Colonic mucosa (tissue), 4 donors: Measurements from ENCODE around the gene NTM. TPM values are rescaled to one million over a fixed set of nuclear protein-coding genes. Genes with fewer than 3 reads are reported as not detected.

Experiments
- DNase-seq: peaks from one replicate; pipeline ENCODE4 v3.0.0-alpha.2; 2020
- H3K27ac ChIP-seq: fragments of 200-600 bp; one replicate; pipeline ENCODE4 v1.8.0; 2021
- H3K27me3 ChIP-seq: fragments of 200-600 bp; one replicate; pipeline ENCODE4 v1.8.0; 2021
- H3K36me3 ChIP-seq: fragments of 200-600 bp; one replicate; pipeline ENCODE4 v1.8.0; 2021
- H3K4me1 ChIP-seq: fragments of 200-600 bp; one replicate; pipeline ENCODE4 v1.8.0; 2021; ENCODE audit warnings: mild to moderate bottlenecking
- H3K4me3 ChIP-seq: fragments of 200-600 bp; one replicate; pipeline ENCODE4 v1.8.0; 2021
- H3K9ac ChIP-seq, 2 donors: one replicate each; pipeline ENCODE4 v1.7.0; 2013; ENCODE audit warnings: control low read depth in 2 of 2, low read depth in 2 of 2, low read length in 2 of 2
- H3K9me3 ChIP-seq: fragments of 200-600 bp; one replicate; pipeline ENCODE4 v1.8.0; 2021
- CTCF ChIP-seq: fragments of 200-600 bp; IDR thresholded peaks from one replicate; pipeline ENCODE4 v1.8.0; 2022; ENCODE audit warnings: antibody characterized with exemption, mild to moderate bottlenecking
- intact Hi-C: fragments of 100-400 bp; cut with DNase I; formaldehyde crosslinking; loops from one replicate; pipeline ENCODE4 v1.14.1; 2022
- total RNA-seq, 2 donors: library from RNA; stranded (reverse); fragmentation: NEBNext Ultra II Directional in 1 of 2; extraction: Animal tissue kit (Norgen Biotek cat#: 25700) in 1 of 2; gene quantifications; one replicate each; pipeline ENCODE4 v1.2.1, GENCODE V29; 2021
- donor health status: healthy.
- donor health status: DM: no; HTN: no; CAD: no.
- donor health status: DM: no; HTN: no; CAD: no.

Gene NTM
- total RNA-seq, 2 donors from 2014 or later = 1.6 to 2.8 TPM

GRCh38 chr11:131682373-131683015 is 312.1 kb downstream of the NTM start:
- H3K9me3 ChIP-seq = no peaks in the 10 kb centered on the region
- no peak overlapping the region for H3K4me3 ChIP-seq
- DNase-seq = no peak
- H3K36me3 ChIP-seq = no peaks in the 10 kb centered on the region
- no peak overlapping the region for H3K9ac ChIP-seq
- no peak overlapping the region for H3K27ac ChIP-seq
- TF ChIP-seq CTCF = no peak
- no peaks in the 10 kb centered on the region for H3K4me1 ChIP-seq
- intact Hi-C loops = no loop called here
- no peaks in the 10 kb centered on the region for H3K27me3 ChIP-seq

- no peak for DNase-seq
- H3K9me3 ChIP-seq = no peaks in the 10 kb centered on the region
- no peak overlapping the region for H3K4me3 ChIP-seq
- intact Hi-C loops = no loop called here
- H3K27ac ChIP-seq = no peak overlapping the region
- no peaks in the 10 kb centered on the region for H3K27me3 ChIP-seq
- no peak overlapping the region for H3K9ac ChIP-seq
- TF ChIP-seq CTCF = no peak
- no peaks in the 10 kb centered on the region for H3K4me1 ChIP-seq
- no peaks in the 10 kb centered on the region for H3K36me3 ChIP-seq
Measured at GRCh38 chr11:131683131-131683530, 312.7 kb downstream of the NTM start.

- no peak for DNase-seq
- H3K27ac ChIP-seq = no peak overlapping the region
- TF ChIP-seq CTCF = no peak
- no peak overlapping the region for H3K9ac ChIP-seq
- intact Hi-C loops = no loop called here
- no peak overlapping the region for H3K4me3 ChIP-seq
- no peaks in the 10 kb centered on the region for H3K27me3 ChIP-seq
- no peaks in the 10 kb centered on the region for H3K4me1 ChIP-seq
- no peaks in the 10 kb centered on the region for H3K36me3 ChIP-seq
- no peaks in the 10 kb centered on the region for H3K9me3 ChIP-seq
Measured at GRCh38 chr11:131683666-131684065, 313.3 kb downstream of the NTM start.

GRCh38 chr11:131684111-131685060 is 314.0 kb downstream of the NTM start:
- H3K9ac ChIP-seq = no peak overlapping the region
- intact Hi-C loops = no loop called here
- no peaks in the 10 kb centered on the region for H3K4me1 ChIP-seq
- no peaks in the 10 kb centered on the region for H3K9me3 ChIP-seq
- no peak for TF ChIP-seq CTCF
- peak; percentile 9 for DNase-seq
- no peak overlapping the region for H3K27ac ChIP-seq
- H3K36me3 ChIP-seq = no peaks in the 10 kb centered on the region
- H3K4me3 ChIP-seq = no peak overlapping the region
- H3K27me3 ChIP-seq = no peaks in the 10 kb centered on the region

- peak; percentile 6 for DNase-seq
- no peaks in the 10 kb centered on the region for H3K4me1 ChIP-seq
- no peak overlapping the region for H3K9ac ChIP-seq
- H3K36me3 ChIP-seq = no peaks in the 10 kb centered on the region
- intact Hi-C loops = no loop called here
- H3K4me3 ChIP-seq = no peak overlapping the region
- no peaks in the 10 kb centered on the region for H3K9me3 ChIP-seq
- no peak for TF ChIP-seq CTCF
- no peak overlapping the region for H3K27ac ChIP-seq
- H3K27me3 ChIP-seq = no peaks in the 10 kb centered on the region
Measured at GRCh38 chr11:131685206-131685605, 314.8 kb downstream of the NTM start.
